Small intestine (tissue), 7 donors: Measurements from ENCODE around the gene CEL. TPM values are rescaled to one million over a fixed set of nuclear protein-coding genes. Genes with fewer than 3 reads are reported as not detected.
A peak's percentile ranks its signal among the peaks of the same experiment; 100 is the strongest.
"Not testable (repeated sequence)": the region's sequence is repeated elsewhere in the genome, so short reads cannot be mapped to it uniquely, and the experiment has no call there.

Experiments
- DNase-seq, 2 donors: peaks; one replicate each; pipeline versions ENCODE4 v3.0.0 to v3.0.0-alpha.2; 2013
- FAIRE-seq: peaks from 2 replicates; lab custom pipeline; 2012; peaks lifted over from hg19 to GRCh38; lab: Jason Lieb, UNC
- H3K27ac ChIP-seq, 3 donors: one replicate each; pipeline ENCODE4 v1.5.1; 2013; ENCODE audit warnings: low read length in 2 of 3, mild to moderate bottlenecking in 2 of 3, control low read depth in 1 of 3, inconsistent platforms in 1 of 3, low read depth in 1 of 3, moderate library complexity in 1 of 3
- H3K27me3 ChIP-seq, 3 donors: one replicate each; pipeline ENCODE4 v1.6.1; 2013; ENCODE audit warnings: low read length in 3 of 3, inconsistent platforms in 1 of 3; ENCODE audit not compliant: control insufficient read depth in 3 of 3, insufficient read depth in 3 of 3
- H3K36me3 ChIP-seq, 3 donors: one replicate each; pipeline ENCODE4 v1.6.1; 2013; ENCODE audit warnings: low read length in 3 of 3, inconsistent platforms in 1 of 3, low read depth in 1 of 3, mild to moderate bottlenecking in 1 of 3, moderate library complexity in 1 of 3; ENCODE audit not compliant: control insufficient read depth in 3 of 3, insufficient read depth in 2 of 3
- H3K4me1 ChIP-seq, 3 donors: one replicate each; pipeline ENCODE4 v1.6.1; 2013; ENCODE audit warnings: low read length in 2 of 3, inconsistent platforms in 1 of 3, low read depth in 1 of 3, mild to moderate bottlenecking in 1 of 3, moderate library complexity in 1 of 3; ENCODE audit not compliant: control insufficient read depth in 3 of 3, insufficient read depth in 2 of 3
- H3K4me3 ChIP-seq, 3 donors: one replicate each; pipeline ENCODE4 v1.5.1; 2013; ENCODE audit warnings: low read length in 3 of 3, control low read depth in 1 of 3, inconsistent platforms in 1 of 3, low read depth in 1 of 3, mild to moderate bottlenecking in 1 of 3, moderate library complexity in 1 of 3
- H3K9me3 ChIP-seq, 2 donors: one replicate each; pipeline ENCODE4 v1.6.1; 2013; ENCODE audit warnings: low read depth in 1 of 2, low read length in 1 of 2; ENCODE audit not compliant: control insufficient read depth in 2 of 2, insufficient read depth in 1 of 2
- WGBS, 3 donors: extraction: QIAGEN DNeasy Blood & Tissue Kit; methylation state at CpG; one replicate each; pipeline ENCODE4 v1.1.7; 2013; 5-methylcytosine and 5-hydroxymethylcytosine counted together
- polyA plus RNA-seq, 4 donors: library from polyadenylated mRNA; stranded (reverse) in 3 of 4; unstranded in 1 of 4; fragments of 200-250 nt in 3 of 4; fragments of 120-200 nt in 1 of 4; gene quantifications; one replicate each; pipeline versions ENCODE4 v1.2.1 to v1.2.3, GENCODE V29; 2013
- donor health status: healthy with polysubstance abuse.
- donor health status: control.
- donor health status: control.
- donor health status: Bipolar disorder and iron deficiency.
- donor health status: healthy.

The CEL gene
- polyA plus RNA-seq, 4 donors, result 2.8 to 463 (median 5.3) TPM

- WGBS, 3 donors, result 78 to 84% (median 78%) methylated on average over 4 of the region's 4 CpGs
- not testable (repeated sequence) for FAIRE-seq, DNase-seq, H3K27ac ChIP-seq, H3K27me3 ChIP-seq, H3K4me3 ChIP-seq
- peaks cover 0 to 17% (median 3%) of the 10 kb centered on the region in 3 donors for H3K4me1 ChIP-seq
- H3K36me3 ChIP-seq, result peaks cover 6 to 26% (median 14%) of the 10 kb centered on the region in 3 donors
- H3K9me3 ChIP-seq, result peaks cover 0 to 32% of the 10 kb centered on the region in 2 donors
These were observed 32.6 kb downstream of the CEL start for GRCh38 chr9:133094351-133094750.

GRCh38 chr9:133094842-133095393 lies 33.1 kb downstream of the CEL start:
- WGBS, 3 donors, result 94 to 99% (median 97%) methylated on average over 3 of the region's 3 CpGs
- Histone ChIP-seq H3K4me3 (no peak overlapping the region), H3K9me3 (peaks cover 0 to 32% of the 10 kb centered on the region in 2 donors), H3K36me3 (peaks cover 11 to 31% (median 16%) of the 10 kb centered on the region in 3 donors), H3K27me3 (no peaks in the 10 kb centered on the region), H3K27ac (no peak overlapping the region), H3K4me1 (peaks cover 0 to 17% (median 3%) of the 10 kb centered on the region in 3 donors)
- DNase-seq (no peak), FAIRE-seq (no peak)

GRCh38 chr9:133098104-133098754 lies 36.4 kb downstream of the CEL start:
- WGBS, 3 donors, result 78 to 95% (median 79%) methylated on average over 16 of the region's 16 CpGs
- H3K36me3 ChIP-seq, result peaks cover 36 to 64% (median 36%) of the 10 kb centered on the region in 3 donors
- DNase-seq (no peak), FAIRE-seq (no peak)
- no peaks in the 10 kb centered on the region for H3K27me3 ChIP-seq
- H3K4me1 ChIP-seq, result peaks cover 0 to 3% (median under 1%) of the 10 kb centered on the region in 3 donors
- no peak overlapping the region for H3K27ac ChIP-seq
- H3K9me3 ChIP-seq, result peaks cover 0 to 32% of the 10 kb centered on the region in 2 donors
- H3K4me3 ChIP-seq, result no peak overlapping the region

- Histone ChIP-seq H3K27me3 (no peaks in the 10 kb centered on the region), H3K4me3 (no peak overlapping the region), H3K27ac (no peak overlapping the region), H3K4me1 (peaks cover 0 to 4% (median 3%) of the 10 kb centered on the region in 3 donors), H3K36me3 (peaks cover 36 to 70% (median 37%) of the 10 kb centered on the region in 3 donors), H3K9me3 (peaks cover 0 to 32% of the 10 kb centered on the region in 2 donors)
- FAIRE-seq (no peak), DNase-seq (no peak)
- WGBS, 3 donors, result 73 to 89% (median 76%) methylated on average over 5 of the region's 5 CpGs
These were observed 37.1 kb downstream of the CEL start for GRCh38 chr9:133098871-133099270.

GRCh38 chr9:133099726-133100505 lies 38.1 kb downstream of the CEL start:
- H3K27me3 ChIP-seq, result no peaks in the 10 kb centered on the region
- H3K27ac ChIP-seq, result peak overlapping the region in 1 of 3 donors; percentile 57
- H3K4me3 ChIP-seq, result no peak overlapping the region
- peaks cover 38 to 78% (median 39%) of the 10 kb centered on the region in 3 donors for H3K36me3 ChIP-seq
- peaks cover 0 to 4% (median 3%) of the 10 kb centered on the region in 3 donors for H3K4me1 ChIP-seq
- peak in 1 of 2 donors; percentile 37 for DNase-seq
- H3K9me3 ChIP-seq, result peaks cover 0 to 25% of the 10 kb centered on the region in 2 donors
- 89 to 93% (median 92%) methylated on average over 12 of the region's 12 CpGs for WGBS, 3 donors
- no peak for FAIRE-seq

- FAIRE-seq, result no peak
- H3K4me1 ChIP-seq, result peaks cover 0 to 4% (median 3%) of the 10 kb centered on the region in 3 donors
- peaks cover 0 to 23% of the 10 kb centered on the region in 2 donors for H3K9me3 ChIP-seq
- H3K27ac ChIP-seq, result peak overlapping the region in 1 of 3 donors; percentile 56
- peaks cover 38 to 85% (median 42%) of the 10 kb centered on the region in 3 donors for H3K36me3 ChIP-seq
- 86 to 95% (median 87%) methylated on average over 12 to 13 of the region's 13 CpGs for WGBS, 3 donors
- no peak overlapping the region for H3K4me3 ChIP-seq
- no peak for DNase-seq
- no peaks in the 10 kb centered on the region for H3K27me3 ChIP-seq
These were observed 39.0 kb downstream of the CEL start for GRCh38 chr9:133100506-133101355.

- FAIRE-seq (no peak), DNase-seq (no peak)
- Histone ChIP-seq H3K9me3 (peaks cover 0 to 21% of the 10 kb centered on the region in 2 donors), H3K4me3 (no peak overlapping the region), H3K27me3 (no peaks in the 10 kb centered on the region), H3K27ac (no peak overlapping the region), H3K36me3 (peaks cover 41 to 93% (median 47%) of the 10 kb centered on the region in 3 donors), H3K4me1 (peaks cover 0 to 4% (median 3%) of the 10 kb centered on the region in 3 donors)
- 95 to 96% (median 96%) methylated on average over 32 of the region's 32 CpGs for WGBS, 3 donors
These were observed 39.8 kb downstream of the CEL start for GRCh38 chr9:133101356-133102189.
